K562 (cell line): Measurements from ENCODE around the gene COASY. TPM values are rescaled to one million over a fixed set of nuclear protein-coding genes. Genes with fewer than 3 reads are reported as not detected.

Source experiments
- BCLAF1 ChIP-seq, 2 experiments: fragments of 450-650 bp in 1 of 2; IDR thresholded peaks; 2 replicates each; pipeline ENCODE4 v1.6.1; 2011 to 2017; ENCODE audit warnings: low read depth in 2 of 2, antibody characterized with exemption in 1 of 2, borderline replicate concordance in 1 of 2, low read length in 1 of 2, mild to moderate bottlenecking in 1 of 2, mixed read lengths in 1 of 2; ENCODE audit not compliant: control insufficient read depth in 1 of 2
- GABPB2 ChIP-seq: fragments of 250-450 bp; sonication (Bioruptor Pico); conservative IDR thresholded peaks from 2 replicates; pipeline ENCODE4 v1.5.1; 2021; ENCODE audit warnings: mild to moderate bottlenecking
- GTF2A2 ChIP-seq: IDR thresholded peaks from 2 replicates; pipeline ENCODE4 v1.6.1; 2016; ENCODE audit warnings: mild to moderate bottlenecking, missing genetic modification characterization, missing compliant biosample characterization
- HCFC1 ChIP-seq: IDR thresholded peaks from 2 replicates; pipeline ENCODE4 v1.6.1; 2012; ENCODE audit warnings: low read depth, low read length, improper control_type of control experiment
- HMG20A ChIP-seq: fragments of 450-650 bp; formaldehyde crosslinking; conservative IDR thresholded peaks from 2 replicates; pipeline ENCODE4 v1.4.0; 2020; ENCODE audit warnings: mild to moderate bottlenecking, mixed read lengths
- KDM4B ChIP-seq, 2 experiments: fragments of 450-650 bp in 1 of 2; sonication (generic) in 1 of 2; IDR thresholded peaks; 2 replicates each; pipeline ENCODE4 v1.6.1; 2016 to 2017; ENCODE audit warnings: borderline replicate concordance in 2 of 2, antibody characterized with exemption in 1 of 2, low read depth in 1 of 2, mild to moderate bottlenecking in 1 of 2
- MAFG ChIP-seq: fragments of 450-650 bp; conservative IDR thresholded peaks from 2 replicates; pipeline ENCODE4 v1.6.1; 2016; ENCODE audit warnings: missing genetic modification characterization, missing compliant biosample characterization
- MTA1 ChIP-seq: fragments of 450-650 bp; IDR thresholded peaks from 2 replicates; pipeline ENCODE4 v1.6.1; 2017; ENCODE audit warnings: borderline replicate concordance
- NELFE ChIP-seq: IDR thresholded peaks from 2 replicates; pipeline ENCODE4 v1.6.1; 2011; ENCODE audit warnings: mild to moderate bottlenecking; ENCODE audit not compliant: insufficient read depth, insufficient read length
- NRF1 ChIP-seq, 2 experiments: fragments of 450-650 bp; IDR thresholded peaks in 1 of 2; conservative IDR thresholded peaks in 1 of 2; 2 replicates each; pipeline ENCODE4 v1.6.1; 2014; ENCODE audit warnings: mild to moderate bottlenecking in 2 of 2
- SMARCC2 ChIP-seq: fragments of 450-650 bp; IDR thresholded peaks from 2 replicates; pipeline ENCODE4 v1.6.1; 2017; ENCODE audit warnings: antibody characterized with exemption, moderate library complexity, mild to moderate bottlenecking, low read depth
- SNRNP70 ChIP-seq: fragments of 200-400 bp; formaldehyde crosslinking; optimal IDR thresholded peaks from 2 replicates; pipeline ENCODE3; 2017; ENCODE audit warnings: low read depth, low read length
- TRIM25 ChIP-seq: fragments of 450-650 bp; IDR thresholded peaks from 2 replicates; pipeline ENCODE4 v1.7.0; 2016; ENCODE audit warnings: borderline replicate concordance
- ZNF507 ChIP-seq: conservative IDR thresholded peaks from 2 replicates; pipeline ENCODE4 v1.6.1; 2017; ENCODE audit warnings: missing genetic modification characterization, missing compliant biosample characterization
- ZNF76 ChIP-seq: fragments of 250-450 bp; sonication (Bioruptor Pico); IDR thresholded peaks from 2 replicates; pipeline ENCODE4 v1.4.0; 2020; ENCODE audit warnings: mild to moderate bottlenecking, moderate library complexity, borderline replicate concordance
- polyA plus RNA-seq, 8 experiments: library from polyadenylated mRNA; depleted of rRNA in 4 of 8; stranded (reverse) in 5 of 8; unstranded in 3 of 8; fragments of >200 nt; fragmentation: Nextera tagmentation in 2 of 8; fragmentation: Illumina TruSeq in 1 of 8; extraction: Ambion mirVana in 2 of 8; extraction: Trizol in 1 of 8; gene quantifications; 2 replicates each; pipeline versions ENCODE4 v1.2.1 to v1.2.3, GENCODE V29; 2011 to 2014; ENCODE audit warnings: inconsistent platforms in 1 of 8, missing spikeins in 1 of 8
- total RNA-seq, 7 experiments: library from RNA; depleted of rRNA in 6 of 7; stranded (reverse); fragments of >200 nt in 6 of 7; fragmentation: Illumina TruSeq in 2 of 7; extraction: Trizol in 2 of 7; gene quantifications; 2 replicates each; pipeline versions ENCODE4 v1.2.1 to v1.2.3, GENCODE V29; 2011 to 2021; ENCODE audit warnings: low replicate concordance in 1 of 7

Gene COASY
- total and polyA plus RNA-seq, 9 of the 15 experiments (the other 6 are each of a cell fraction or from before 2014, with no cell fraction given), result 25.4 to 175 (median 62.3) TPM

- TF ChIP-seq KDM4B (IDR thresholded peaks at IDR 0.05; ENCODE audit: borderline replicate concordance in 2 of 2, low read depth in 1 of 2), result no peak
- TF ChIP-seq GTF2A2 (tag), result no peak
- no peak for TF ChIP-seq BCLAF1 (IDR thresholded peaks at IDR 0.05; ENCODE audit: borderline replicate concordance in 1 of 2, control insufficient read depth in 1 of 2, low read depth in 2 of 2, low read length in 1 of 2)
- peak; percentile 58 for TF ChIP-seq MTA1
- TF ChIP-seq HCFC1, result no peak
- 0 out of 2 replicates have a peak, but pooled peaks have one; percentile 38 for TF ChIP-seq SMARCC2
- TF ChIP-seq HMG20A (CRISPR knock-in tag), result no peak
- TF ChIP-seq MAFG (tag), result no peak
- TF ChIP-seq NRF1 (conservative IDR thresholded peaks at IDR 0.05 in 1 of 2, IDR thresholded peaks at IDR 0.05 in 1 of 2), result peak in 1 of 2 experiments; percentile 23; a peak in 2 of 4 replicates
- no peak for TF ChIP-seq SNRNP70
- no peak for TF ChIP-seq NELFE
- no peak for TF ChIP-seq GABPB2 (CRISPR knock-in tag)
- TF ChIP-seq ZNF507 (tag), result no peak
- TF ChIP-seq TRIM25, result no peak
- no peak for TF ChIP-seq ZNF76 (CRISPR knock-in tag)
Measured at GRCh38 chr17:42531455-42532354, 30.2 kb upstream of the COASY start (continued).
